ENCODE data around the gene PROCA1.

GRCh38 chr17:28756049-28756804 lies 44.5 kb upstream of the PROCA1 start:
- TF ChIP-seq POLR2A (IDR thresholded peaks at IDR 0.05) (no peak), CTCF (IDR thresholded peaks at IDR 0.05) (no peak)
